Right ventricle myocardium inferior (tissue), 1 donor: ENCODE measurements around the gene ATP6V1G1. TPM values are rescaled to one million over a fixed set of nuclear protein-coding genes. Genes with fewer than 3 reads are reported as not detected.

Source experiments
- ATAC-seq: fragments of 200-7000 bp; cut with Tn5 transposase; one replicate; pipeline ENCODE4 v1.9.1; 2020; ENCODE audit warnings: mild to moderate bottlenecking, moderate library complexity
- DNase-seq: peaks from one replicate; pipeline ENCODE4 v3.0.0; 2021; ENCODE audit errors: missing footprints
- intact Hi-C: fragments of 100-400 bp; cut with DNase I; formaldehyde crosslinking; loops from one replicate; pipeline ENCODE4 v1.11.0; 2022
- long read RNA-seq: library from polyadenylated mRNA; unstranded; transcript quantifications from one replicate; pipeline ENCODE4 v2.0.0, GENCODE V29; 2021
- total RNA-seq: library from RNA; stranded (reverse); fragmentation: NEBNext Ultra II Directional; extraction: Animal tissue kit (Norgen Biotek cat#: 25700); gene quantifications from one replicate; pipeline ENCODE4 v1.2.1, GENCODE V29; 2021
- donor health status: DM: no; HTN: yes; CAD: no; lungs with severe emphysema.

Gene ATP6V1G1, protein sequence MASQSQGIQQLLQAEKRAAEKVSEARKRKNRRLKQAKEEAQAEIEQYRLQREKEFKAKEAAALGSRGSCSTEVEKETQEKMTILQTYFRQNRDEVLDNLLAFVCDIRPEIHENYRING
- 58.0 TPM for total RNA-seq
- long read RNA-seq, transcript ATP6V1G1-201 (3 exons, 1,080 nt) = major isoform, 31 of 33 reads
- long read RNA-seq, partial matches to known transcripts = 2 of 33 reads
- long read RNA-seq, other reads (novel, unspliced or antisense) = 0 of 33 reads

DNA sequence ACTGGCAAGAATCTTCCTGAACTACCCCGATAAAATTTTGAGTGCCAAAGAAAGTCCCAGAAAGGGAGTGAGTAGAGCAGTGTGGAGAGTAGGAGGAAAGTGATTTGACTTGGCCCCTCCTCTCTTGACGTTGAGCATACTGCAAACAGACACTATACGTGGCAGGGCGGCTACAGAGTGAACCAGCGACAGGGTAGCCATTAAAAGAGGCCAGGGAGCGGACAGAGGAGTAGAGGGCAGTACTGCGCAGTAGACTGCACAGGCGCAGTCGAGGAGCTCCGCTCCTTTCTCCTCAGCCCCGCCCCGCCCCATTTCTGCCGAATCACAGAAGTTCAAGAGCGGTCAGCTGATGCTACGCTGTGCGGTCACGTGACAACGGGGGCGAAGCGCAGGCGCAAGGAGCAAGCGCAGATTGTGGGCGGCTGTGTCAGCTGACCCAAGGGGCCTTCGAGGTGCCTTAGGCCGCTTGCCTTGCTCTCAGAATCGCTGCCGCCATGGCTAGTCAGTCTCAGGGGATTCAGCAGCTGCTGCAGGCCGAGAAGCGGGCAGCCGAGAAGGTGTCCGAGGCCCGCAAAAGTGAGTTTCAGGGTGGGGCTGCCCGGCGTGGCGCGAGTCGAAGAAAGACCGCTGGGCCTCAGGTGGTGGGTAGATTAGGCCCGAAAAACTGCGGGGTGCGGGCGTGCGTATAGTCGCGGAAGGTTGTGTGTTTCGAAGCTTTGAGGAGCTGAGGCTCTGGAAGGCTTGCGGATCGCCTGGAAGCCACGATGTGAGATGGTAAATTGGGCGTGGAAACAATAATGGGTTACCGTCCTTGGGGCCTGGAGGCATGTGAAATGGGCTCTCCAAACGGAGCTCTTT lies at the start of gene ATP6V1G1:
ATP6V1G1 (plus strand) TSS at position 425 of the 858 bp plus-strand sequence; CDS start at position 495, 70 bp downstream.
- peak; percentile 100 for ATAC-seq
- intact Hi-C loops = loop anchor here (2.0 to 10.0 kb wide), 2 partner anchors 19 to 193 kb away; no protein-coding TSS in a partner anchor

DNA sequence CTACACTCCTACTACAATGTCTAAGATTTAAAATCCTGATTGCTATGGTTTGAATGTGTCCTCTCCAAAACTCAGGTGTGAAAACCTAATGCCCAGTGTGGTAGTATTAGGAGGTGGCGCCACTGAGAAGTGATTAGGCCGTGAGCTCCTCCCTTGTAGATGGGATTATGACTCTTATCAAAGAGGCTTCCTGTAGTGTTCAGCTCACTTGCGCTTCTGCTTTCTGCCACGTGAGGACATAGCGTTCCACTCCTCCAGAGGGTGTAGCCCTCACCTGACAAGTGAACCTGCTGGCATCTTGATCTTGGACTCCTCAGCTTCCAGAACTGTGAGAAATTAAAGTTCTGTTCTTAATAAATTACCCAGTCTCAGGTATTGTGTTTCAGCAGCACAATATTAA lies 49.3 kb upstream of the ATP6V1G1 start:
- no peak for DNase-seq
- intact Hi-C loops = no loop called here
- no peak for ATAC-seq

More for the DNA sequence above, at the start of gene ATP6V1G1:
- peak; percentile 100 for DNase-seq

DNA sequence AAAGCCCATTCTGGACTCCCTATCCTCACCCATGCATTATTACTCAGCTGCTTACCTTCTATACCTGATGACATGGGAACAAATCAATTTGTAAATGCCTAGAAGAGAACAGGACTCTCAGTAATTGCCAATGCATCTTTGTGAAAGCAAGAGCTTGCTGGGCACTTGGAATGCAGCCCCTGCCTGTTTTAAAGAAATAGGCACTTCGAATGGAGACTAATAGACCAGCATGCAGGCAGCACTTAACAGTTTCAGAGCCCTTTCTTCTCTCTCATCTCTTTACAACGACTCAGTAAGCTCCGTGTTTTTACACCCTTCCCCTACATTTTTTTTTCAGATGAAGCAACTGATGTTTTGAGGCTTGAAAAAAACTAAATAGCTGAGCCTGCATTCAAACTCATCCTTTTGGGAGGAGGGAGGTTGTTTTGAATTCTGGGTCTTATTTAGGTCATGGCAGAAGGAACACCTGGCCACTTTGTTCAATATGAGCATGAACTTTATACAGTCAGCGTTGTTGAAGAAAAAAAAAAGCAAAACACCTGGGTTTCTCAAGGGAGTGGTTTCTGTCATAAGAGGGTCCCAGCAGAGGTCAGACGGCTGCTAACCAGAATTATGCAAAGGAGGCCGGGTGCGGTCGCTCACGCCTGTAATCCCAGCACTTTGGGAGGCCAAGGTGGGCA lies 47.7 kb upstream of the ATP6V1G1 start:
- DNase-seq (no peak), ATAC-seq (no peak)
- intact Hi-C loops = no loop called here

DNA sequence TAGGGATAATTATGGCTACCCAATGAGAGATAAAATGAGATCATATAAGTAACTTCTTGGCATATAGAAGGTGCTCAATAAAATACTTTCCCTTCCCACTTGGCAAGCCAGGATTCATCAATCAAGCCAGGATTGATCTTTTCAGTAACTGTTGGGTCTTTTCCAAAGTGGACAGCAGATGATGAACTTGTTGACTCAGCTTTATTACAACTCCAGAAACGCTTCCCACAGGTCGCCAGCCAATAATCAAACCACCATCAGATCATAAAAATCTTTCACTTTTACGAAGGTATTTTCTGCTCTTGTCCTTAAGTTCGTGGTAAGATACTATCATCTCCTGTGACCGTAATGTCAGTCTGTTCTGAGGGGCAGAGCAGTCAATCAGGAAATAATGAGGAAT lies 42.5 kb upstream of the ATP6V1G1 start:
- ATAC-seq (no peak), DNase-seq (no peak)
- intact Hi-C loops = no loop called here

DNA sequence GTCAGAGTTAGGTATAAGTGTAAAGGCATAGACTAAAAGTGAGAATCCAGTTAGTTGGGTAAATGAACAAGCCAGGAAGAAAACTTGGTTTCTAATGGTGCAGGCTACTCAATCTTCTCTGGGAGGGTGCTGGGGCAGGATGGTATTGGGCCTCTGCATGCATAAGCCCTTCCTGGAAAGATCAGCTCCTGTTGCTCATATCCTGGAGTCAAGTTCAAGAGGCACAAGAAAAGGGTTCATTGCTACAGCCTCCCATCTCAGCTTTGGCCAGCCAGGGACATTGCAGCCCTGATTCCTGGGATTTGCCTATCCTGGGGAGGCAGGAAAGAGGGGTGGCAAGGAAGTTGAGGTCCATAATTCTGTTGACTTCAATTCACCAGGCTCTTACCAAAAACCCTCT lies 40.7 kb upstream of the ATP6V1G1 start:
- intact Hi-C loops = no loop called here
- no peak for DNase-seq
- no peak for ATAC-seq

DNA sequence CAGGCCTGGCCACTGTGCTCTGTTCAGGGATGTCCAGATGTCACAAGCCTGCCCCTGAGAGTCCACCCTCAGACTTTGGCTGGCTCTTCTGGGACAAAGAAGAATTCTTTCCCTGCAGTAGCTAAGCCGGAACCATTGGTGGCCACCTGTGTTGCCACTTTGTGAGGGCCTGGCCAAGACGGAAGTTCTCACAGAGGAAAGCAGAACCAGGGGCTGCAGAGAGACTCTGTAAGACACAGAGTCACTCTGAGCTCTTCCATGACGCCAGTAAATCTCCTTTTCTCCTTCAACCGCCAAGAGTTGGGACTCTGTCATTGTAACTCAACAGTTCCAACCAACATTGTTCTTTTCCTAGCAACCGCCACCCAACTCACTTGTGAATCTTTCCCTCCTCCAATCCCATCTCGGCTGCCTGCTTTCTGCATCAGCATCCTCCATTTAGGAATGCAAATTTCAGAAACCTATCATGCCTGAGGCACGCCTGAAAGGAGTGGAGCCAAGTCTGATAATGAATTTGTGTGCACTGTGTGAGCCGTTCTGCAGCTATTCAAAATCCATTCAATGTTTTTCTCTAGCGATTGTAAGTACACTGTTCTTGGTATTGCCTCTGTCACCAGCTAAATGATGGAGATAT lies 37.8 kb upstream of the ATP6V1G1 start:
- intact Hi-C loops = no loop called here
- DNase-seq (no peak), ATAC-seq (no peak)

DNA sequence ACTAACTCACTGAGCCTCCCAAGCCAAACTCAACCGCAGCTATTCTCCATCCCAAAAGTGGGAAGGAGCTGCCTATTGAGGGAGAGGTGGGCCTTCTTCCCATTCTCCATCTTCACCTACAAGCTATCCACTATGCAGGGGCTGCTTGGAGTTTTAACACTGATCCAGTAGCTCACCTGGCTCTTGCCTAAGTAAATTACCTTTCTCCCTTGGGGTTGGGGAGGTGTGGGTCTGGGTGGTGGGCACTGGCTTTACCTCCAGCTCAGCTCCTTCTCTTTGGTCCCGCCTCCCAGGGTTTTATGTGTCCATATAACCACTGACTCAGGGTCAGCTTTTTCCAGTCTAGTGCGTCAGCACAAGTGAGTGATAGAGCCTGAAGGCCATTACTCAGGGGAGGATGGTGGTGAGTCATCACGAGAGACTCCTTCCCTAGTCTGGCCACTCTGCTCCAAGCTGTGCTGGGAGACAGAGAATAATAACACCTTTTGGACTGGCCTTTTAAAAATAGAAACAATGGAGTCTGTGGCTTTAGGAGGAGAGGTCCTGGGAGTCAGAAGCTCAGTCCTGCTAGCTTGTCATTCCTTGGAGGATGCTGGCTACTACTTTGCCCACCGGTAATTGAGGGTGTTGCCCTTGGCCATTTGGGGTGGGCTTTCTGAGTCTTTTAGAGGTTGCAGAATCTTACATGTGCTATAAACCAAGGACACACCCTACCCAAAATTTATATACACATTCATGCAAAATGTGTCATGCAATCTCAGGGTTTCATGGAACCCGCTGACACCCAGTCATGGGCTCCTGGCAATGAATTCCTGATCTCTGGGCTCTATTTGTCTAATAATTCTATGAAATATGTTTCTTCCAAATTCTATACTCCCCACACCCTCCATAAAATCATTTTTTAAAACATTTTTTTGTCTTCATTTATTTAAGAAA lies 35.6 kb upstream of the ATP6V1G1 start:
- intact Hi-C loops = no loop called here
- ATAC-seq (peak; percentile 83), DNase-seq (no peak)

DNA sequence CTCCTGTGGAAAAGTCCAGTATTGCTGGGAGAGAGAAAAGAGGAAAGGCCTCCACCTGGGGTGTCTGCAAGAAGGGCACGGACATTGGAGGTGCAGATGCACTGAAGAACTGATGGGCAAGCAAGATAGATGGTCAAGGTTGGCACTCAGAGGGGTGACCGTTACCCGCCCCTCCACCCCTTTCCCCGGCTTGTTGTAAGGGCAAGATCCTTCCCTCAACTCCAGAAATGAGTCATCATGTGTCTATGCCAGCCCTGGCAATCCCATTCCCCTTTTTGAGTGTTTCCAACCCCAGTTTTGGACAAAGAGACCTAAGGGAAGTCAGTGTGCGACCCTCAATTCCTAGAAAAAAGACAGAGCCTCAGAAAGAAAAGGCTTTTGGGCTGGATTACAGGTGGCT lies 34.9 kb upstream of the ATP6V1G1 start:
- intact Hi-C loops = no loop called here
- no peak for ATAC-seq
- no peak for DNase-seq

DNA sequence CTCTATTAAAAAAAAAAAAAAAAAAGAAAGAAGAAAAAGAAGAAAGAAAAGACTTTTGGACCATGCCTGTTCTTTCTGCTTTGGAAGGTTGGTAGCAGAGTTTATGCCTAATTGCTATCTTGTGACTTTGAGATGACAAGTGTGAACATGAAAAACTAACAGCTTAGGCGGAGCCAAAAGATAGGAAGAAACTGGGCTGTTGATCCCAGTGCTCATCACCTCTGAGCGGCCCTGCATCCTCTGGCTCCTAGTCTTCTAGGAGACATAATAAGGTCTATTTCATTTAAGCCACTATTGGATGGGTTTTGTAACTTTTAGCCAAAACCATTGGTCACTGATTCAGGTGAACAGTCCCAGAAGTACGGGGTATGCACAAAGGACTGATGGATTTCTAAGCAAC lies 34.4 kb upstream of the ATP6V1G1 start:
- peak; percentile 38 for ATAC-seq
- intact Hi-C loops = no loop called here
- no peak for DNase-seq

DNA sequence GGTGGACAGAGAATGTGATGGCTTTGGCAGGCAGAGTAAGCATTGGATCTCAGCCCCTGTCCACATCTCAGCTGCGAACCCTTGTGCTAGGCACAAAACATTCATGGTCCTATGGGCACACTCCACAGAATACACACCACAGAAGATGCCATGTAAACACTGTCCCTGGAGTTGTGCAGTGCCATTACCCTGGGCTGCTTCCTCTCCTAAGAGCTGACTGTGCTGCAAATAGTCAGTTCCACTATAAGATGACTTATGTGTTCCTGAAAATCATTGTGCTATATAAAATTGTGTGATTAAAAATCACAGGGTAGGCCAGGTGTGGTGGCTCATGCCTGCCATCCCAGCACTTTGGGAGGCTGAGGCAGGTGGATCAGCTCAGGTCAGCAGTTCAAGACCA lies 31.9 kb upstream of the ATP6V1G1 start:
- ATAC-seq = no peak
- DNase-seq = no peak

DNA sequence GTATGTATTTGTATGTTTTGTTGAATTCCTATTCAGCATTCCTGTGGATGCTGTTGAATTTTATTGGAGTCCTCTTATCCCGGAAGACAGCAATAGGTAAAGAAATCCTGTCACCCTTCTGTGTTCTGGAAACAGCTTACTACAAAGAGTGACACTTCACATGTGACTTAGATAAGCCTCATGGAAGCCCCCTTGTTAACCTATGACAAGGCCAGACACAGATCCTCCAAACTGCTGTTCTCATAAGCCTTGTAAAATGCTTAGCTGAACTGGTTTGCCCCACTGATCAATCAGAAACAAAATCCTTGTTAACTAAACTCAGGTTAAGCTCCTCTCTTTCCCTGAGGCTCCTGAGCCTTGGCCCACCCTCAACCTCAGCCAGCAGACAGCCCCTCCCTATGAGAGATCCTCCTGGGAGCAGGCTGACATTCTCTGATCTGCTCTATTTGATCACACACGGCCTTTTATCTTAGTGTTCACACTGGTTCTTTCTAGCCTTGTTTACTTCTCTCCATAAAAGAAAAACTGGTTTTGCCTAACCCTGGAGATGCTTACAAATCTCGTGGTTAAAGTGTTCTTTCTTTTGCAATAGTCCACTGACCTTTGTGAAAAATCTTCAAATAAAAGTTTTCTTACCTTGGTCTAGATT lies 29.4 kb upstream of the ATP6V1G1 start:
- intact Hi-C loops = no loop called here
- DNase-seq (no peak), ATAC-seq (no peak)

More for the DNA sequence above, 31.9 kb upstream of the ATP6V1G1 start:
- intact Hi-C loops = no loop called here

DNA sequence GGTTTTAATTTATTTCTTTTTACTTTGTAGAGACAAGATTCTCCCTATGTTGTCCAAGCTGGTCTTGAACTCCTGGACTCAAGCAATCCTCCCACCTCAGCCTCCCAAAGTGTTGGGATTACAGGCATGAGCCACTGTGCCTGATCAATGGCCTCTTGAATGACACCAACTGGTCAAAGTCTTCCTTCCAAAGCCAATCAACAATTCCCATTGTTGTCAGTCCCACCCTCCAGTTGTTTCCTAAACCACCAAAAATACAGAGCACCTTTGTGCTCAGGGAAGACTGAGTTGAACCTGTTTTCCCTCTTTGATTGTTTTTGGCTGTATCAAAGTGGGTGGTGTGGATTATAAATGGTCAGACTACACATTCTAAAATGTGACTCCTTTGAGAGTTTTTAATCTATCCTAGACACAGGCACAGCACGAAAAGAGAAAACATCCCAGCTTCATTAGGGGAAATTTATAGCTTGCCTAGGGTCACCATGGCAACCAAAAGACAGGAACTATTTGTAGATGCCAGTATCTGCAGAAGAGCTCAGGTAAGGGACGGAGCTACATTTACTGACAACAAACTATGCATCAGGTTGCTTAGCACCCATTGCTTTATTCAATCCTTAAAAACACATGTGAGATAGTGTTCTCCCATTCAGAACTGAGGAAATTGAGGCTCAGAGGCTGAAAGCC lies 27.6 kb upstream of the ATP6V1G1 start:
- DNase-seq = no peak
- no peak for ATAC-seq
- intact Hi-C loops = no loop called here

DNA sequence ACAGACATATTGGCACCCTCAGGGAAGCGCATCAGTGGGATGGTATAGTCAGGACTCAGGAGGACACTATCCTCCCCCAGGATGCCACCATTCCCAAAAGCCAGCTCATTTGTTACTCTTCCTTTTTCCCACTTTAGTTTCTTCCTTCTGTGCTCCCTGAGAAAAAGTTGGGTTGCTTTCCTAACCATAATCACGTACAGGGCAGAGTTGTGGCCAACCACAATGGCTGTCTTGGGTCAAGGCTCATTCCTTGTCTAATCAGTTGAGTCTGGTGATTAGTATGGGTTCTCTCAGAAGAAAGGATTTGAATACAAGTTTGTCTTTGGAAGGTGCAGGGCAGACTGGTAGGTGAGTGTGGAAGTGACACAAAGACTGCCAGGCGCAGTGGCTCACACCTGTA lies 26.6 kb upstream of the ATP6V1G1 start:
- ATAC-seq (no peak), DNase-seq (no peak)
- intact Hi-C loops = no loop called here

DNA sequence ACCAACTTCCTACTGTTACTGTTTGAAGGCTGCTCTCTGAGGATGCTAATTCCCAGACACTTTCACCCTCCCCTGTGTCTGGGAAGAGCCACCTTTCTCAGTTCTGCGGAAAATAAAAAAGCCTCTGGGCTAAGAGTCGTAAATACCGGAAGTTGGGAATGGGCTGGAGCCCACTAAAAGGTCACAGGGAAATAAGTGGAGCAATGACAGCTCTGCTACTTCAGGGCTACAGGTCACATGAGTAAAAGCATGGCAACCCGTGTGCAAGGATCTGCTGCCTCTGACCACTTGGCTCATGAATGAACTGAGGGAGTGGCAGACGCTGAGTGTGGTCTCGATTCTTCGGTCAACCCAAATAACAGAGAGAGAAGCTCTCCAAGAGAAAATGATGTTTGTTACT lies 25.8 kb upstream of the ATP6V1G1 start:
- no peak for ATAC-seq
- intact Hi-C loops = no loop called here
- DNase-seq = no peak

DNA sequence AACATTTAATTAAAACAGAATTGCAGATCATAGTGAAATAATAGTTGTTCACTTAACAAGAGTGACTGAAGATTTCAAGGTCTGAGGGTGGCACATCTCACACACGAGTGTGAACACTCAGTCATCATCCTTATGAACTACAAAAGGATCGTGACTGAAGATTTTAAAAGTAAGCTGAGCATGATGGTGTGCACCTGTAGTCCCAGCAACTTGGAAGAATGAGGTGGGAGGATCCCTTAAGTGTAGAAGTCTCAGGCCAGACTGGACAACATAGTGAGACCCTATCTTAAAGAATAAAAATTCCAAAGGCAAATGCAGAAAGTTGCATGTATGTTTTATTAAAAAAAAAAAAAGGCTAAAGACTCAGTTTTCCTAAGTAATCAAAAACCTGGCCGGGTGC lies 22.4 kb upstream of the ATP6V1G1 start:
- intact Hi-C loops = no loop called here
- no peak for ATAC-seq
- no peak for DNase-seq

DNA sequence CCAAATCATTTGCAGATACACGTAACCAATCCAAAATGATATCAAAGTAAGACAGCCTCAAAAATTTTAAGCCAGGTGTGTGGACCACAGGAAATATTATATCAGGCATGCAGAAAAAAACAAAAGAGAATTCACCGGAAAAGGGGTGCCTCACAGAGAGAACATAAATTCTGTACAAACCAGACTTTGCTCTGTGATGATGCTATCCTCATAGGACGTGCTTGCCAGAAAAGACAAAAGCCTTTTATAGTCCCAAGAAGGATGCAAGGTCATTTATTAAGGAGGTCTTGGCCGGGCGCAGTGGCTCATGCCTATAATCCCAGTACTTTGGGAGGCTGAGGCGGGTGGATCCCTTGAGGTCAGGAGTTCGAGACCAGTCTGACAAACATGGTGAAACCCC lies 16.8 kb upstream of the ATP6V1G1 start:
- no peak for DNase-seq
- no peak for ATAC-seq
- intact Hi-C loops = no loop called here

DNA sequence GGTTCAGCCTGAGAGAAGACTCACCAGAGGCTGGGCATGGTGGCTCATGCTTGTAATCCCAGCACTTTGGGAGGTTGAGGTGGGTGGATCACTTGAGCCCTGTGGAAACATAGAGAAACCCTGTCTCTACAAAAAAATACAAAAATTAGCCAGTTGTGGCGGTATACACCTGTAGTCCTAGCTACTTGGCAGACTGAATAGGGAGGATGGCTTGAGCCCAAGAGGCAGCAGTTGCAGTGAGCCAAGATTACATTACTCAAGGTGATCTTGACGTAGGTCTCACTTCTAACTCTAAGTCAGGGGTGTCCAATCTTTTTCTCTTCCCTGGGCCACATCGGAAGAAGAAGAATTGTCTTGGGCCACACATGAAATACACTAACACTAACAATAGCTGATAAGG lies 16.2 kb upstream of the ATP6V1G1 start:
- no peak for DNase-seq
- intact Hi-C loops = no loop called here
- no peak for ATAC-seq
